Caki2 (cell line): ENCODE results near the gene ULBP2. TPM values are rescaled to one million over a fixed set of nuclear protein-coding genes. Genes with fewer than 3 reads are reported as not detected.
A peak's percentile ranks its signal among the peaks of the same experiment; 100 is the strongest.
"Not testable (repeated sequence)": the region's sequence is repeated elsewhere in the genome, so short reads cannot be mapped to it uniquely, and the experiment has no call there.

Experiments used
- DNase-seq: peaks from one replicate; pipeline ENCODE4 v3.0.0-alpha.2; 2015; ENCODE audit warnings: low read depth
- in situ Hi-C: cut with HindIII; loops from 2 replicates; pipeline ENCODE4 v1.10.0; 2016; ENCODE audit warnings: low sequenced_read_pairs, low pct_unique_long_range_greater_than_20kb, mixed read lengths
- total RNA-seq: library from RNA; depleted of rRNA; stranded (reverse); fragments of >200 nt; shearing (Covaris generic); gene quantifications from 2 replicates; pipeline ENCODE4 v1.2.3, GENCODE V29; 2014; ENCODE audit warnings: low replicate concordance

ULBP2 gene
- total RNA-seq, 1 experiment from 2014 or later: 8.8 TPM

DNA sequence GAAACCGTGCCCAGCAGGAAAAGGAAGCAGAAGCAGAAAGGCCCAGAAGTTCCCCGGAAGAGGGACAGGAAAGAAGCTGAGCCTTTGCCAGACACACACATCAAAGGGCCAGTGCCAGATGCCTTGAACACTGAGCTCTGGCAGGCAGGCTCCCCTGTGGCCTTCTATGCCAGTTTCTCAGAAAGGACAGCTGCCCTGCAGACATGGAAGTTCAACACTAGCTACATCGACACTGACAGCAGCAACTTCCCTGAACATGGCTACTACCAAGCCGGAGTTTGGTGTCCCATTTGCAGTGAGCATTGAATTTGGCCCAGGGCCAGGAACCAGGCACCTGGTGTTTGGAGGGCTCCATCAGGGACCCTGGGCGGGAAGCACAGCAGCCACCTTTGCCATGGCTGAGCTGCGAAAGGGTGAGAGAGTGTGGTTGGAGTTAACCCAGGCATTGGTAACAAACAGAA lies 35.9 kb upstream of the ULBP2 start:
- DNase-seq: no peak
- in situ Hi-C loops: no loop called here

DNA sequence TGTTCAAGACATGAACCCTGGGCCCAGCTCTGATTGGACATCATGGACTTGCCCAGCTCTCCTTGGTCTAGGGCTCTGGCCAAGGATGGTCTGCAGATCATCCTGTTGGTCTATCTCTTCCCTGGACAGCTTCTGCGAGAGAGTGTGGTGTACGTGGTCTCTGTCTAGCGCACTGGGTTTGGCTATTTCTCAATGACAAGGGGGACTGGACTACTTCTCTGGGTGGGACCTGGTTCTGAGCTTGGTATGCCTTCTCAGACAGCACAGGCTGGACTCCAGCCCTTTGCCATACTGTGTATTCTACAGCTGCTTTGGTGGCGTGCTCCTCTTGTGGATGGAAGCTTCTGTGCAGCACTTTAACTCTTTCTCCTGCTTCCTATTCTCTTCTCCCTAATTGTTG lies 35.4 kb upstream of the ULBP2 start:
- DNase-seq: no peak
- in situ Hi-C loops: no loop called here

DNA sequence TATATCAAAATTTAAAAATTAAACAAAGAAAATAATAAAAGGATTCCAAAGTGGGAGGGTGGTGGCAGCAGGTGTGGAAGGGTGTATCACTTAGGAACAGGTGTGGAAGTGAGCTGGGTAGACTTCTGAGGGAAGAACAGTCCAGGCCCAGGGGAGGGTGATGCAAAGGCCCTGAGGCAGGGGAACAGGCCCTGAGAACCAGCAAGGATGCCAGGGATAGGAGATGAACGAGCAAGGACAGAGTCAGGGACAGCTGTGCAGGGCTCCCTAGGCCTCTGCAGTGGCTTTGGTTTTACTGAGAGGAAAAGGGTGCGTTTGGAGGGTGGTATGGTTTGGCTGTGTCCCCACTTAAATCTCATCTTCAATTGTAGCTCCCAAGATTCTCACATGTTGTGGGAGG lies 34.5 kb upstream of the ULBP2 start:
- in situ Hi-C loops: no loop called here
- no peak for DNase-seq

DNA sequence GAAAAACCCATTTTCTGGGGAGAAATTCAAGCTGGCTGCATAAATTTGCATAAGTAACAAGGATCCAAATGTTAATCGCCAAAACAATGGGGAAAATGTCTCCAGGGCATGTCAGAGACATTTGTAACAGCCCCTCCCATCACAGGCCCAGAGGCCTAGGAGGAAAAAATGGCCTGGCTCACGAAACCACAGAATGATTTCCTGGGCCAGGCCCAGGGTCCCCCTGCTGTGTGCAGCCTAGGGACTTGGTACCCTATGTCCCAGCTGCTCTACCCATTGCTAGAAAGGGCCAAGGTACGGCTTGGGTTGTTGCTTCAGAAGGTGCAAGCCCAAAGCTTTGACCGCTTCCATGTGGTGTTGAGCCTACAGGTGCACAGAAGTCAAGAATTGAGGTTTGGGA lies 33.3 kb upstream of the ULBP2 start:
- in situ Hi-C loops, DNase-seq: not testable (repeated sequence)

DNA sequence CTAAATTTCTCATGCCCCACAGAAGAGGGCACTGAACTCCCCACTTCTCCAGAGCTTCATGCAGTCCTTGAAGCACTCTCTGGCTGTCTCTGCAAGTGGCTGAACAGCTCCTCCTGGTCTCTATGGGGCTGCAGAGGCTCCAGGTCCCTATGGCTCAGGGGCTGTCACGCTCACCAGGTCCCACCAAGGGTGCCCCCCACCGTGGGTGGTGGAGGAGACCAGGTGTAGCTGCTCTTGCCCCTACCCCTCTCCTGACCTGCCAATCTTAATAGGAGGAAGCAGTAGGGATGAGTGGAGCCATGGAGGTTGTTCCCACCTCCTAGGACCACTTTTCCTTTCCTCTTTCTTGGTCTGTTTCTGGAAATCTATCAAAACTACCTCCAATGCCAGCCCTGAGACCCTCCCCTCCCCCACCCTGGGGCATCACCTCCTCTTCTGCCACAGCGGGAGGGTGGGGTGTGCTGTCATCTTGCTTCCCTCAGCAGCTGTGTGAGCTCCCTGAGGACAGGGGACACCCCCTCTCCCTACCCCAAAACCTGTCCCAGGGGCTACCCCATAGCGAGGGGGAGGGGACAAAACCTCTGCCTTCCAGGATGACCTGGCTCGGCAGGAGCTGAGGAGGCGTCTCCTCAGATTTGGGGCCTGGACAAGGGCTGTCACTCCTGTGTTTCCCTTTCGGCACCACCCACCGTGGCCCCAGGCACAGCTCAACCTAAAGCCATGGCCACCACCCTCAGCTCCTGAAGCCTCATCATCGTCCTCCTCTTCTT lies 31.9 kb upstream of the ULBP2 start:
- DNase-seq: no peak
- in situ Hi-C loops: no loop called here

DNA sequence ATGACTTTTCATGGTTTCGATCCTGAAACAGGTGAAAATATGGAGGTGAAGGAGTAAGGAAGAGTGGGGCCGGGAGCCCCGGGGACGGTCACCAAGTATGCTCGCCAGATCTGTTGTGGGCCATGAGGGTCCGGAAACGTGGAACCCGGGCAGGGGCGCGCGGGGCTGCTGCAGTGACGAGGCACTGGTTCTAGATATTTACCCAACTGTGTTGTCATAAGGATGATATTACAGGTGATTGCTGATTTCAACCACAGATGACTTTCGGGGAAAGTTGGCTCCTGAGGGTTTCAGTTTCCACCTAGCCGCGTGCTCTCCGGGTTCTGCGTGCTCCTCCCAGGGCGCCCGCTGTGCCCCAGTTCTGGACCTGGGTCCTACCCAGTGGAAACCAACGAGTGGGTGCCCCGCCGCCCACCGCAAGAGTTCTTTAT lies 31.1 kb upstream of the ULBP2 start:
- in situ Hi-C loops: no loop called here

DNA sequence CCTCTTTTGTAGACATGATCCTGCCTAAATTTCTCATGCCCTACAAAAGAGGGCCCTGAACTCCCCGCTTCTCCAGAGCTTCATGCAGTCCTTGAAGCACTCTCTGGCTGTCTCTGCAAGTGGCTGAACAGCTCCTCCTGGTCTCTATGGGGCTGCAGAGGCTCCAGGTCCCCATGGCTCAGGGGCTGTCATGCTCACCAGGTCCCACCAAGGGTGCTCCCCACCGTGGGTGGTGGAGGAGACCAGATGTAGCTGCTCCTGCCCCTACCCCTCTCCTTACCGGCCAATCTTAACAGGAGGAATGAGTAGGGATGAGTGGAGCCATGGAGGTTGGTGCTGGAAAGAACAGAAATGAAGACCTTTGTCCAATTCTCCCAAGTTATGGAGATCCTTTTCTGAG lies 29.1 kb upstream of the ULBP2 start:
- DNase-seq, in situ Hi-C loops: not testable (repeated sequence)

More for the DNA sequence above, 31.1 kb upstream of the ULBP2 start:
- no peak for DNase-seq

DNA sequence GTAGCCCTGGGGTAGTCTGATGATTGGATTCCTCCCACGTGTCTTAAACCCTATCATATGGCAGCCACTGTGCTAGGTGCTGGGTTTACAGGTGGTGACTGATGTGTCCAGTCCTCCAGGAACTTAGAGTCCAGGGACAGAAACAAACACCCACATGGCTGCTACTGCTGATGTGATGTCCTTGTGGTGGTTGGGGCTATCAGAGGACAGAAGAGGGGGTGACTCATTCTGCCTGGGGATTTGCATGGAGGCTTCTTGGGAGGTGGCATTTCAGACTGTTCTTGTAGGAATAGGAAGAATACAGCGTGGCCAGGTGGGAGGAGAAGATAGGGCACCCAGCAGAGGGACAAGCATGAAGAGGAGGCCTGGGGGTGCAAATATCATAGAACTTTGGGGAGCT lies 28.7 kb upstream of the ULBP2 start:
- no peak for DNase-seq
- in situ Hi-C loops: no loop called here

DNA sequence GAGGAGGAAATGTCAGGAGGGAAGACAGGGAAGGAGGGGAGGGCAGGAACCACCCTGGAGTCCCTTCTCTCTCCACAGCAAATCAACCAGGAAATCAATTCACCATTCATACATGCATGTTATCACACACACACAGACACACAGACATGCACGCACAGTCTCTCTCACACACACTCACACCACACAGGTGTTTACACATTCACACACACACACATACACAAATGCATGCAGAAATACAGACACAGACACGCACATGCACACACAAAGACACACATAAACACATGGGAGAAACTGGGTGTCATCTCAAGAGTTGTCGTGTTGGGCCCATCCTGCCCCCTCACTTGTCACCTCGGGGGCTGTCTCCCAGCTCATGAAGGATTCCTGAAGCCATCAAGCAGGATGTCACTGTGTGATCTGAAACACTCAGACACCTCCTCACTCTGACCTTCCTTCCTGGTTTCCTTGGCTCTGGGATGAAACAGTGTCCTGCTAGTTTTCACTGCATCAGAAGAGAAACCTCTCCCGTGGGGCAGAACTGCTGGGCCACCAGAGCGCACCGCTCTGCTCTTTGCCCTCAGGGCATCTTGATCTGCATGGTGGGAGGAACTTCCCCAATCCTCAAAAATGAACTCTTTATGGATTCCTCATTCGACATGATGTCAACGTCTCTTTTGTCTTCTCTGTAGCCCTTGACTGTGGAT lies 28.1 kb upstream of the ULBP2 start:
- DNase-seq: no peak
- in situ Hi-C loops: no loop called here

DNA sequence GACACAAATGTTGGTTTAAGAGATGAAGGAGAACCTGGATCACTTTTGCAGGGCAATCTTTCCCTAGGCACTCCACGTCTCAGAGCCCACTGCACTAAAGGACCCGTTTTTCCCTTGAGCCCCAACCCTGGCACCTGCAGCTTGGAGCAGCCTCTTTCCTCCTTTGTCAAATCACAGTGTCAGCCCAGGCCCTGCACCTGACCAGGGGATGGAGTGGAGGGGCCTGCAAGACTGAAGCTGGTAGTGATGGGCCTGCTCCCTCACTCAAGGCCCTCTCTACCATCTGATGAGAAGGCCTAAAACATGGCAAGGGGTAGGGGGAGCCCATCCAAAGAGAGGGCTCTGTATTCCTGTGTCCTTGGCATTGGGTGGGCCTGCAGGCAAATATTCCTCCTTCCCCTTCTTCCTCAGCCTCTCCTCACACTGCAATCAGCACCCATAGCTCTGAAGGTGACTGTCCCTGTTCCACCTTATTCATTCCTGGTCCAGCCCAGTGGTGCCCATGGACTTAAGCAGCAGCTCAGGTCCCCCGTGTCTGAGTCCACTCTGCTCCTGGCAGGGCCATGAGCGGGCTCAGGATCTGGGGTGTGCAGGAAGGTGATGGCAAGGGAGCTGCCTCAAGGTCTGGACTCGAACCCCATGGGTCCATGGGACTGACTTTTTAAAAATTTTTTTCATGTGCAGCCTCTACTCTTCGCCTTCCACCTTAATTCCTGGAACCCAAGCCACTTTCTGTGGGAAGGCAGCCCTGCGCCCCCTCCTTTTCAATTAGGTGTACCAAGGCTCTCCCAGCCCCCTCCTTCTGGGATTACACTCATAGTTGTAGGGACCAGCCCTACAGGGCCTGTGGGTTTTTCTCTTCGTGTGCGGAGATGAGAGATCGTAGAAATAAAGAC lies 25.6 kb upstream of the ULBP2 start:
- in situ Hi-C loops: no loop called here
- no peak for DNase-seq

DNA sequence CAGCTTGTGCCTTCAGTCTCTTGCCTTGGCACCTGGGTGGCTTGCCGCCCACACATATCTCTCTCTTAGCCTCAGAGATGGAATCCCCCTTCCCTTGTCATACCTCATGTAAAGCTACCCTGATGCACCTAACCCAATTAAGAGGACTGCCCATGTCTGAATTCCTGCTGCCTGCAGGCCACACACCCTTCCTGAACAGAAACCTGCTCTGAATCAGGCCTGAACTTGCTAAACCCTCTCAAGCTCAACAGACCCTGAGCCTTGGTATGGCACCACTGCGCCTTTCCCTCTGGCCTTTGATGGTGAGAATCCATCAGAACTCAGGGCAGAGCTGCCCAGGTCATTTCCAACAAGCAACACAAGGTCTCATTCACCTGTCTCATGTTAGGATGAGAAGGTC lies 24.1 kb upstream of the ULBP2 start:
- no peak for DNase-seq
- in situ Hi-C loops: no loop called here

DNA sequence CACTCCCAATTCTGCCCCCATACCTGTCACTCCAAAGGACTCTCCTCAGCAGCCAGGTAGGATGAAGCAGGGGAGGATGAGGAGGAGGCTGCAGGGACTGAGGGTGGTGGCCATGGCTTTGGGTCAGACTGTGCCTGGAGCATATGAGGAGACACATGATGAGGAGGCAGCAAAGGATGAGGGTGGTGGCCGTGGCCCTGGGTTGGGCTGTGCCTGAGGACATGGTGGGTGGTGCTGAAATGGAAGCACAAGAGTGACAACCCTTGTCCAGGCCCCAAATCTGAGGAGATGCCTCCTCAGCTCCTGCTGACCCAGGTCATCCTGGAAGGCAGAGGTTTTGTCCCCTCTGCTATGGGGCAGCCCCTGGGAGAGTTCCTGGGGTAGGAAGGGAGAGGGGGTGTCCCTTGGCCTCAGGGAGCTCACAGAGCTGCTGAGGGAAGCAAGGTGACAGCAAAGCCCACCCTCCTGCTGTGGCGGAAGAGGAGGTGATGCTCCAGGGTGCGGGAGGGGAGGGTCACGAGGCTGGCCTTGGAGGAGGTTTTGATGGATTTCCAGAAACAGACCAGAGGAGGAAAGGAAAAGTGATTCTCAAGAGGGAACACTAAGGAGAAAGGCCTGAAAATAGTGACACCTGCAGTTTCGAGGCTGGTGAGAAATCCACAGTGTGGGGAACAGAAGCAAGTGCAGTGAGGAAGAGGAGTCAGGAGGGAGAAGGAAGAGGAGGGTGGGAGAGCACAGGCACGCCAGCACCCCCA lies 23.5 kb upstream of the ULBP2 start:
- in situ Hi-C loops: no loop called here
- no peak for DNase-seq

DNA sequence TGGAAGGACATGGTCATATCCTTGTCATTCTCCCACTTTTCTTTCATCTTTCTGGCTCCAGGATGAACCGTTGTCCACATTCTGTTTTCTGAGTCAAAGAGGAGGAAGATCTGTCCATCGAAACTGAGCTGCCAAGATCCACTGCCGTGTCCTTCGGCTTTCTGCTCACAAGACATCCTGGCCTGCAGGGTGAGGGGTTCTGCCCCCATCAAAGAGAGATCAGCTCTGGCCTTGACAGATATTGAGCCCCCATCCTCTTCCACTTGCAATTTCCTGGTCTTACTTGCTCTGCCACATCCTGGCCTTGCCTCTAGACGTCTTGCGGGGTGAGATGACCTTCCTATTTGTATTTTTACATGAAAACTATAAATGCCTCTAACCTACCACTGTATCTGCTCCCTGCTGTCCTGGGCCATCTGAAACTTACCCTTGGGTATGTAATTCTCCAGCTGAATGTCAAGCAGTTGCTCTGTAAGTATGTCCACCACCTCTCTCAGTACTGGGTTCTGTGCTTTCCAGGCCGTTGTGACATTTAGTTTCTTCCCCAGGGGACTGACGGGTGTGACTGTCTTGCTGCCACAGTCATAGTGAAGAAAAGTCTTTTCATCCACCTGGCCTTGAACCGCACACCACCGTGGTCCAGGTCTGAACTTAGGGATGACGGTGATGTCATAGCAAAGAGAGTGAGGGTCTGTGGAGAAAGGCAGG lies 22.5 kb upstream of the ULBP2 start:
- in situ Hi-C loops, DNase-seq: not testable (repeated sequence)

DNA sequence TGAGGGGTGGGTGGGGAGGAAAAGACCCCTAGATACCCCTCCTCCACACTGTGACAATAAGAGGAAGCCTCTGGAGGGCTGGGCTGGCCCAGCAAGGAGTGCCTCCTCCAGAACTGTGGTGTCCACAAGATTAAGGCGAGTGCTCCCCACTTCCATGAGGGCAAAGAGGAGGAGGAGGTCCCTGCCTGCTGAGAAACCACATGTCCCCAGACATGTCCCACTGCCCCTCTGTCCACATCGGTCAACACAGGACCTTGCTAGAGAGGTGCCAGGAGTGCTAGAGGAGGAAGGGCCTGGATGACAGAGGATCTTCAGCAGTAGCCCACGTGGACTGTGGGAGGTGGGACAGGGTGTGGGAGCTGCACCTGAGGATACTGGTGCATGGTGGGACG lies 22.0 kb upstream of the ULBP2 start:
- in situ Hi-C loops: no loop called here
- DNase-seq: no peak

DNA sequence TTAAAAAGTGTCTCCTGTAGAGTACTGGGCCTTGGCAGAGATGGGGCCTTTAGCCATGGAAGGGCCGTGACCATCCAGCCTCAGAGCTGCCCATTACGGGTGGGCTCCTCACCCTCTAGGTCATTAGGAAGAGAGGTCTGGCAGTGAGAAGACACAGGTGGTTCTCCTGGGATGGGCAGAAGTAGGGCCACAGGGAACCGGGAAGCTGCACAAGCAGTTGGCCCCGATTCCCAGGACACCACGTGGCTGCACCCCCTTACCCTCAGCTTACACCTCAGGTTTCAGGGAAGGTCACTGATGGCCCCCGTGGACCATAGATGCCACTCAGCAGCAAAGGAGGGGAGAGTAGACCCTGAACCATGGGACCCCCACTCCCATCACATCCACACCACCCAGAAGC lies 20.5 kb upstream of the ULBP2 start:
- in situ Hi-C loops: no loop called here
- DNase-seq: no peak

DNA sequence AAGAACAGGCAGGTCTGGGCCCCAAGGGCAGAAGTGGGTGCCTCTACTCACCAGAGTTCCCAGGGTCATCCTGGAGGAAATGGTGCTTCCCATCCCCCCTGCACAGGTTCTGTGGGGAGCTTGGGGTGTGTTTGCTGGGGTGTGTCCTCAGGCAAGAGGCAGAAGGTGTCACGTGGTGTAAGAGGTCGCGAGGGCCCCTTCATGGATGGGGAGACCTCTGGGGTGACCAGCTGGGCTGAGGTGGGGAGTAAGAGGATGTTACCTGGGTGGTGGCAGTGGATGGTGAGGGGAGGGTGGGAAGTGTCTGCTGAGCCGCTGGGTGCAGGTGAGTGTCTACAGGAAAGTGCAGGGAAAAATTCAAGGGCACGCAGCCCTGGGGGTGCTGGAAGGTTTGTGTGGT lies 19.7 kb upstream of the ULBP2 start:
- DNase-seq, in situ Hi-C loops: not testable (repeated sequence)

DNA sequence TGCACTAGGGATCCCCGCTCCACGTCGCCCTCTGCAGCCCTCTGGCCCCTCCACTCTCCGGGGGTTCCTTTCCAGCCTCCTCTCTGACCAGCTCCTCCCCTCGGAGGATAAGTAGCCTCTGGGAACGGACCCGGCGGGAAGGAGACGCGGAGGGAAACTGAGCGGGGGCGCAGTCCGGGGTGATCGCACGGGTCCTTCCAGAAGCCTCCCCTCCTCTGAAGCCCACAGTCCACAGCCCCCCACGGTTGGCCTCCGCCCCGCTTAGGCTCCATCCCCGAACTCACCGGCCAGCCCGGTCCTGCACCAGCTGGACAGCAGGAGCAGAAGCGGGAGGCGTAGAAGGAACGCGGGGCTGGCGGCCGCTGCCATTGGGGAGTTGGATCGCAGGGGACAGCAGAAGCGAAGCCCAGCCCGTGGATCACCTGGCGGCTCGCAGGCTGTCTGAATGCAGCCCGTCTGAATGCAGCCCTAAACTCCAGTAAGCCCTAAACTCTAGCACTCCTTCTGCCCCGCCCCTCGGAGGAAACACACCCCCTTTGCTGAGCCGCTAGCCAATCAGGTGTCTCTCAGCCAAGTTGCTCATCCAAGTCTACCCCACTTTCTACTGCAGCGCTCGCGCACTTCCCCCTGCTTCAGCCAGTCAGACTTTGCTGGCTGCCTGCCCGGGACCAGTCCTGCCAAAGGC lies 19.0 kb upstream of the ULBP2 start, which contains the start of gene RAET1G:
Gene RAET1G (minus strand): TSS at position 480 of the 685 bp plus-strand sequence. CDS start 111 bp downstream, at position 369.
- peak; percentile 78 for DNase-seq
- in situ Hi-C loops: no loop called here
